K562 (cell line): ENCODE measurements around the gene SHBG. TPM values are rescaled to one million over a fixed set of nuclear protein-coding genes. Genes with fewer than 3 reads are reported as not detected.

Source experiments
- BDP1 ChIP-seq: IDR thresholded peaks from 3 replicates; pipeline ENCODE4 v1.6.1; 2011; ENCODE audit not compliant: insufficient read length, insufficient read depth
- ILF3 ChIP-seq: fragments of 450-650 bp; IDR thresholded peaks from 2 replicates; pipeline ENCODE4 v1.6.1; 2018; ENCODE audit warnings: antibody characterized with exemption, mild to moderate bottlenecking, moderate library complexity, borderline replicate concordance
- KLF10 ChIP-seq: fragments of 250-450 bp; sonication (Bioruptor Pico); IDR thresholded peaks from 2 replicates; pipeline ENCODE4 v1.6.1; 2021; ENCODE audit warnings: matching md5 sums
- TCF3 ChIP-seq: sonication (generic); formaldehyde crosslinking; IDR thresholded peaks from 2 replicates; pipeline ENCODE4 v1.4.0; 2020; ENCODE audit warnings: mild to moderate bottlenecking, missing genetic modification reagents
- ZC3H11A ChIP-seq: IDR thresholded peaks from 2 replicates; pipeline ENCODE4 v1.6.1; 2012; ENCODE audit warnings: low read depth, low read length, improper control_type of control experiment
- polyA plus RNA-seq, 8 experiments: library from polyadenylated mRNA; depleted of rRNA in 4 of 8; stranded (reverse) in 5 of 8; unstranded in 3 of 8; fragments of >200 nt; fragmentation: Nextera tagmentation in 2 of 8; fragmentation: Illumina TruSeq in 1 of 8; extraction: Ambion mirVana in 2 of 8; extraction: Trizol in 1 of 8; gene quantifications; 2 replicates each; pipeline versions ENCODE4 v1.2.1 to v1.2.3, GENCODE V29; 2011 to 2014; ENCODE audit warnings: inconsistent platforms in 1 of 8, missing spikeins in 1 of 8
- total RNA-seq, 7 experiments: library from RNA; depleted of rRNA in 6 of 7; stranded (reverse); fragments of >200 nt in 6 of 7; fragmentation: Illumina TruSeq in 2 of 7; extraction: Trizol in 2 of 7; gene quantifications; 2 replicates each; pipeline versions ENCODE4 v1.2.1 to v1.2.3, GENCODE V29; 2011 to 2021; ENCODE audit warnings: low replicate concordance in 1 of 7
- TF ChIP-seq, protein P1 (sequence below): fragments of 450-650 bp; IDR thresholded peaks from 2 replicates; pipeline ENCODE4 v1.6.1; 2016; ENCODE audit warnings: mild to moderate bottlenecking
- TF ChIP-seq, protein P2 (sequence below): fragments of 250-450 bp; sonication (Bioruptor Pico); IDR thresholded peaks from 2 replicates; pipeline ENCODE4 v1.4.0; 2020
- TF ChIP-seq, protein P3 (sequence below), 2 experiments: IDR thresholded peaks in 1 of 2; conservative IDR thresholded peaks in 1 of 2; 2 replicates each; pipeline ENCODE4 v1.6.1; 2016; ENCODE audit warnings: low read depth in 2 of 2, mild to moderate bottlenecking in 1 of 2, missing compliant biosample characterization in 1 of 2, missing genetic modification characterization in 1 of 2, moderate library complexity in 1 of 2

SHBG gene
- total and polyA plus RNA-seq, 9 of the 15 experiments (the other 6 are each of a cell fraction or from before 2014, with no cell fraction given) = not detected

DNA sequence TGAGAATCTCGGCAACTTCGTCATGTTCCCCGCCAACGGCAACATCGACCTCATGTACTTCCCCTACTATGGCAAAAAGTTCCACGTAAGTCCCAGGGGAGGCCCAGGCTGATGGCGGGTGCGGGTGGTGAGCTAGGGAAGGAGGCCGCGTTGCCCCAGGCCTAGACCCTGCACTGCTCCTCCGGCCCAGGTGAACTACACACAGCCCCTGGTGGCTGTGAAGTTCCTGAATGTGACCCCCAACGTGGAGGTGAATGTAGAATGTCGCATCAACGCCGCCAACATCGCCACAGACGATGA is 25.6 kb downstream of the SHBG start (continued):
- TF ChIP-seq ILF3 (no peak), ZC3H11A (no peak), BDP1 (no peak), KLF10 (CRISPR knock-in tag) (no peak), TCF3 (no peak)
- TF ChIP-seq, protein P1, sequence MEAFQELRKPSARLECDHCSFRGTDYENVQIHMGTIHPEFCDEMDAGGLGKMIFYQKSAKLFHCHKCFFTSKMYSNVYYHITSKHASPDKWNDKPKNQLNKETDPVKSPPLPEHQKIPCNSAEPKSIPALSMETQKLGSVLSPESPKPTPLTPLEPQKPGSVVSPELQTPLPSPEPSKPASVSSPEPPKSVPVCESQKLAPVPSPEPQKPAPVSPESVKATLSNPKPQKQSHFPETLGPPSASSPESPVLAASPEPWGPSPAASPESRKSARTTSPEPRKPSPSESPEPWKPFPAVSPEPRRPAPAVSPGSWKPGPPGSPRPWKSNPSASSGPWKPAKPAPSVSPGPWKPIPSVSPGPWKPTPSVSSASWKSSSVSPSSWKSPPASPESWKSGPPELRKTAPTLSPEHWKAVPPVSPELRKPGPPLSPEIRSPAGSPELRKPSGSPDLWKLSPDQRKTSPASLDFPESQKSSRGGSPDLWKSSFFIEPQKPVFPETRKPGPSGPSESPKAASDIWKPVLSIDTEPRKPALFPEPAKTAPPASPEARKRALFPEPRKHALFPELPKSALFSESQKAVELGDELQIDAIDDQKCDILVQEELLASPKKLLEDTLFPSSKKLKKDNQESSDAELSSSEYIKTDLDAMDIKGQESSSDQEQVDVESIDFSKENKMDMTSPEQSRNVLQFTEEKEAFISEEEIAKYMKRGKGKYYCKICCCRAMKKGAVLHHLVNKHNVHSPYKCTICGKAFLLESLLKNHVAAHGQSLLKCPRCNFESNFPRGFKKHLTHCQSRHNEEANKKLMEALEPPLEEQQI = no peak
- TF ChIP-seq, protein P2, sequence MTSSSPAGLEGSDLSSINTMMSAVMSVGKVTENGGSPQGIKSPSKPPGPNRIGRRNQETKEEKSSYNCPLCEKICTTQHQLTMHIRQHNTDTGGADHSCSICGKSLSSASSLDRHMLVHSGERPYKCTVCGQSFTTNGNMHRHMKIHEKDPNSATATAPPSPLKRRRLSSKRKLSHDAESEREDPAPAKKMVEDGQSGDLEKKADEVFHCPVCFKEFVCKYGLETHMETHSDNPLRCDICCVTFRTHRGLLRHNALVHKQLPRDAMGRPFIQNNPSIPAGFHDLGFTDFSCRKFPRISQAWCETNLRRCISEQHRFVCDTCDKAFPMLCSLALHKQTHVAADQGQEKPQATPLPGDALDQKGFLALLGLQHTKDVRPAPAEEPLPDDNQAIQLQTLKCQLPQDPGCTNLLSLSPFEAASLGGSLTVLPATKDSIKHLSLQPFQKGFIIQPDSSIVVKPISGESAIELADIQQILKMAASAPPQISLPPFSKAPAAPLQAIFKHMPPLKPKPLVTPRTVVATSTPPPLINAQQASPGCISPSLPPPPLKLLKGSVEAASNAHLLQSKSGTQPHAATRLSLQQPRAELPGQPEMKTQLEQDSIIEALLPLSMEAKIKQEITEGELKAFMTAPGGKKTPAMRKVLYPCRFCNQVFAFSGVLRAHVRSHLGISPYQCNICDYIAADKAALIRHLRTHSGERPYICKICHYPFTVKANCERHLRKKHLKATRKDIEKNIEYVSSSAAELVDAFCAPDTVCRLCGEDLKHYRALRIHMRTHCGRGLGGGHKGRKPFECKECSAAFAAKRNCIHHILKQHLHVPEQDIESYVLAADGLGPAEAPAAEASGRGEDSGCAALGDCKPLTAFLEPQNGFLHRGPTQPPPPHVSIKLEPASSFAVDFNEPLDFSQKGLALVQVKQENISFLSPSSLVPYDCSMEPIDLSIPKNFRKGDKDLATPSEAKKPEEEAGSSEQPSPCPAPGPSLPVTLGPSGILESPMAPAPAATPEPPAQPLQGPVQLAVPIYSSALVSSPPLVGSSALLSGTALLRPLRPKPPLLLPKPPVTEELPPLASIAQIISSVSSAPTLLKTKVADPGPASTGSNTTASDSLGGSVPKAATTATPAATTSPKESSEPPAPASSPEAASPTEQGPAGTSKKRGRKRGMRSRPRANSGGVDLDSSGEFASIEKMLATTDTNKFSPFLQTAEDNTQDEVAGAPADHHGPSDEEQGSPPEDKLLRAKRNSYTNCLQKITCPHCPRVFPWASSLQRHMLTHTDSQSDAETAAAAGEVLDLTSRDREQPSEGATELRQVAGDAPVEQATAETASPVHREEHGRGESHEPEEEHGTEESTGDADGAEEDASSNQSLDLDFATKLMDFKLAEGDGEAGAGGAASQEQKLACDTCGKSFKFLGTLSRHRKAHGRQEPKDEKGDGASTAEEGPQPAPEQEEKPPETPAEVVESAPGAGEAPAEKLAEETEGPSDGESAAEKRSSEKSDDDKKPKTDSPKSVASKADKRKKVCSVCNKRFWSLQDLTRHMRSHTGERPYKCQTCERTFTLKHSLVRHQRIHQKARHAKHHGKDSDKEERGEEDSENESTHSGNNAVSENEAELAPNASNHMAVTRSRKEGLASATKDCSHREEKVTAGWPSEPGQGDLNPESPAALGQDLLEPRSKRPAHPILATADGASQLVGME (CRISPR knock-in tag) = no peak
- TF ChIP-seq, protein P3, sequence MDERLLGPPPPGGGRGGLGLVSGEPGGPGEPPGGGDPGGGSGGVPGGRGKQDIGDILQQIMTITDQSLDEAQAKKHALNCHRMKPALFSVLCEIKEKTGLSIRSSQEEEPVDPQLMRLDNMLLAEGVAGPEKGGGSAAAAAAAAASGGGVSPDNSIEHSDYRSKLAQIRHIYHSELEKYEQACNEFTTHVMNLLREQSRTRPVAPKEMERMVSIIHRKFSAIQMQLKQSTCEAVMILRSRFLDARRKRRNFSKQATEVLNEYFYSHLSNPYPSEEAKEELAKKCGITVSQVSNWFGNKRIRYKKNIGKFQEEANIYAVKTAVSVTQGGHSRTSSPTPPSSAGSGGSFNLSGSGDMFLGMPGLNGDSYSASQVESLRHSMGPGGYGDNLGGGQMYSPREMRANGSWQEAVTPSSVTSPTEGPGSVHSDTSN (CRISPR knock-in tag; IDR thresholded peaks at IDR 0.05; ENCODE audit: low read depth) = no peak
- TF ChIP-seq, protein P3 (tag; conservative IDR thresholded peaks at IDR 0.05; ENCODE audit: low read depth) = no peak
